GM18519 (cell line): ENCODE results near the gene DSCAML1.

ENCODE experiments used
- ATAC-seq: cut with Tn5 transposase; IDR thresholded peaks from one replicate; pipeline ENCODE4 v1.9.1; 2021; ENCODE audit warnings: mild to moderate bottlenecking, moderate library complexity; ENCODE audit not compliant: unreplicated experiment, low FRiP score

Gene DSCAML1

DNA sequence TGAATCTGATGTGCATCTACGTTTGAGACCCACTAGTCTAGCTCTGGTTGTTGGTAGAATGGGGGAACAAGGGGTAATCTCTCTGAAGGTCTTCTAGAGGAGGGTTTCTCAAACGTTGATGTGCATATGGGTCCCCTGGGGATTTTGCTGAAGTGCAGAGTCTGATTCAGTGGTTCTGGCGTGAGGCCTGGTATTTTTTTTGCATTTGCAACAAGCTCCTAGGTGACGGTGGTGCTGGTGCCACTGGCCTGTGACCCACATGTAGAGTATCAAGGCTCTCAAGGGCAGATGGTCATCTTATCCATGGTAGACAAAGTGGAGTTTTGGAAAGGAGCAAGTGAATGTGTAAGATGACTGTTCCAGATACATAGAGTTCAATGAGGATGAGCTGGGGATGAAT, 372.2 kb downstream of the DSCAML1 start:
- ATAC-seq: no peak

DNA sequence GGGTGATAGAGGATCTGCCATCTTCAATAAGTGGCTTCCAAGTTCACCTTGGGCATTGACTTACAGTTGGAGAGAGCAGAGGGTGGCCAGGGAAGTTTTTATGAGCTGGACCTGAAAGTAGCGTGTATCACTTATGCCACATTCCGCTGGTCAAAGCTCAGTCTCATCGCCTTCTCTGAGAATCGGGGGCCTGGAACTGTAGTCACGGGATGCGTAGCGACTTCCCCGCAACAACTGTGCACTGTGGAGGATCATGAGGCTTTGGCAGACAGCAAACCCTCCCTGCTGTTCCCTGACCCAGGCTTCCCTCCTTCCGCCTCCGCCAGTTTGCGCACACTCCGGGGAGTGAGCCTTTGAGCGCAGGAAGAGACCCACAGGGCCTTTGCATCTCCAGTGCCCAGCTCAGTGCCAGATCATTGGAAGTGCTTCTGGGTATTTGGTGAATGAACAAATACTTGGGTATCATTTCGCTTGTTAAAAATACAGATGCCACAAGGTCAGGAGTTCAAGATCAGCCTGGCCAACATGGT, 373.9 kb downstream of the DSCAML1 start:
- ATAC-seq: no peak

DNA sequence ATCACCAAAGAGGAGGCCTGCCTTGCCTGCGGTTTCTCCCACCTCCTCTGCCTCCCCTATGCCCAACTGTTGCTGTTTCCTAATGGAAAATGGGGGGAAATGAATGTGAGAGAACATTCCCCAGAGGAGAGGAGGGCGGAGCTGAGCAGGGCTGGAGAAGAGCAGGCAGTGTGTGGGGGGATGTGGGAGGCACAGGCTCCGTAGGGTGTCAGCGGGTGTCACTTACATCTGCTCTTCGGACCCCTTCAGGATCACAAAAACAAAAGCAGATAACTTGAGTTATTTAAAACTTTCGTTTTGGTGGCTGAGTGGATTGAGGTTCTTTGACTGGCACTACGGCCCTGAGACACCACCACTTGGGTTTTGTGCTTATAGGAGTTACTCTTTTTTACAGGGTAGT, 375.5 kb downstream of the DSCAML1 start:
- no peak for ATAC-seq

DNA sequence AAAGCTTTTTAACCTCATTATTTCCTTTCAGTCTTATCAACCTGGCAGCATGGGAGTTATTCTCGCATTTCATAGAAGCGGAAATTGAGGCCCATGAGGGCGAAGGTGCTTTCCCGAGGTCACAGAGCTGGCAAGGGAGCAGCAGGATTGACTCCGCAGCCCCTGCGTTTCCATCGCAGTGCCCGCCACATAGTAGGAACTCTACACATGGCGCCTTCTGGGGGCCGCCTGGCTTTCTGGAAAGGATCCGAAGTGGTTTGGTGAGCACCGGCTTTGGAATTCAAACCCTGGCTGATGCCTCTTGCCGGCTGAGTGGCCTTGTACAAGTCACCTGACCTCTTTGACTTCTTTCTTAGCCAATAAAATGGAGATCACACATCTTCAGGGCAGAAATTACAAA, 376.0 kb downstream of the DSCAML1 start:
- no peak for ATAC-seq

DNA sequence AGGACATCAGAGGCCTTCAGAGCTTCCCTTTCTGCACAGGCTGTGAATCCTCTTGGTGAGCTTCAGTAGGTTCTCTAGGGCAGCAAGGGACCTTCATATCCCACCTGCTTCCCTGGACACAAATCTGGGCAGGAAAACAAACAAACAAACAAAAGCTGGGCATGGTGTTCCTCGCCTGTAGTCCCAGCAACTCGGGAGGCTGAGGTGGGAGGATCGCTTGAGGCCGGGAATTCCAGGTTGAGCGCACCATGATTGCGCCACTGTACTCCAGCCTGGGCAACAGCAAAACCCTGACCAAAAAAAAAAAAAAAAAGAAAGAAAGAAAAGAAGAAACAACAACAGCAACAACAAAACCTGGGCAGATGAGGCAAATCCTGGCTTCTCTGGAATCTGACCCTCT, 376.4 kb downstream of the DSCAML1 start:
- ATAC-seq: no peak

DNA sequence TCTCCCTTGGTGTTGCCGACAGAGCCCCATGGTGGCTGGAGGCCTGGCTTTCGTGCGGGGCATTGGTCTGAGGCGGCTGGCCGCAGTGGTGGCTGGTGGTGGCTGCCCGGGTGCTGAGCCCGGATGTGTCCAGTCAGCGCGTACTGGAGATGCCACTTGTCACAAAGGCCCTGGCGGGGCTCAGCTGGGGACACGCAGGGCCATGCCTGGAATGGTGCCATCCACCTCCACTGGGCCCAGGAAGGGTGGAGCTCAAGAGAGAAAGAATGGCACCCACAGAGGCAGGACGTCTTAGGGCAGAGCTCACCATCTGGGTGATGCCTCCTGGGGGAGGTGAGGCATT, 376.9 kb downstream of the DSCAML1 start:
- ATAC-seq: no peak

DNA sequence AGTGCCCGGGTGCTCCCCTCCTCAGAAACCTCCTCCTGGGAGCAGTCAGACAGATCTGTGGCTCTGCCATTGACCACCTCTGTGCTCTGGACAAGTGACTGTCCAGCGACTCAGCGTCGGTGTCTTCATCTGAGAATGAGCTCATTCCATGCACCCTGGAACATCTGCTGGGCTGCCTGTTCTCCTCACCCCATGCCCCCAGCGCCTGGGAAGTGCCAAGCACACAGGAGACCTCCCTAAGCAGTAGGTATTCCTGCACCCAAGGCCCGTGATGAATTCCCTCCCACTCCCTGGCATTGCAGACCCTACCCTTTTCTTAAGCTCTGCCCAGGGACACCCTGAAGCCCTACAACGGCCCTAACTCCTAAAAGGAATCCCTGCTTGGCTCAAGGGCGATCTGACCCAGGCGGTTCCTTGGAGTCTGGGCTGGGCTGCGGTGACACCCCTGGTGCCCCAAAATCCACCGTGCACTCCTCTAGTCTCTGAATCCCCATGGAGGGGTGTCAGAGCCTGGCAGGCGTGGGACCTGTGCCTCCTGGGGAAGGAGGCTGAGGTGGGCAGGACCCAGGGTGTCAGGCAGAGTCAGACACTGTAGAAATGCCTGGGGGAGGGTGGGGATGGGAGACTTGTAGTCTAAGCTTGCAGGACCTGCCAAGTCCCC, 377.4 kb downstream of the DSCAML1 start:
- ATAC-seq: no peak

DNA sequence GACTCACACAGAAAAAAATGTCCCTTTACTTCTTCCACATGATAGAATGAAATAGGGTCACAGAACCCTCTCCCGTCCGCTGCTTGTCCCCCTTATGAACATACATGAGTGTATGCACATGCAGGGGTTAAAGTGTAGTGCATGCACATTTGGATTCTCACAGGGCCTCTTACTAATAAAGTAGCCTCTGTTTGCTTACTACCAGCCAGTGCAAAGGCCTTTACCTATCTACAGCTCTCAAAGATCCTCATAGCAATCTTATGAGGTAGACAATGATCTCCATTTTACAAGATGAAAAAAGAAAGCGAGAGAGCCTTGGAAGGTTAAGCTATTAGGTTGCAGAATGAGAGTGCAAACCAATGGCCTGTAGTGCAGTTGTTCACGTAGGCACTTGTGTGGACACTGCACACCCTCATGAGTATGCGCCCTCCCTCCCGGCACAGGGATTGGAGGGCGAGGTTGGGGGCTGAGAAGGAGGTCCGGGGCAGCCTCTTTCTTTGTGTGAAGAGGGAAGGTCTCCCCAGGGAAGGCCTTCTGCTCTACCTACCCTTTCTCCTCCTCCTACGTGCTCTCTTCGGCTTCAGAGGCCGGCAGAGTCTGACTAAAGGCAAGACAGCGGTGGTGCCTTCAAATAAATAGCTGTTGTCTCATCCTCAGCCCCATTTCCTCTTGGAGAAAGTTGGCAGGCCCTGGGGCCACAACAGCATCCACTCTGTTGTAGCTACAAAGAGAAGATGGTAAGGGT, 378.1 kb downstream of the DSCAML1 start:
- no peak for ATAC-seq

DNA sequence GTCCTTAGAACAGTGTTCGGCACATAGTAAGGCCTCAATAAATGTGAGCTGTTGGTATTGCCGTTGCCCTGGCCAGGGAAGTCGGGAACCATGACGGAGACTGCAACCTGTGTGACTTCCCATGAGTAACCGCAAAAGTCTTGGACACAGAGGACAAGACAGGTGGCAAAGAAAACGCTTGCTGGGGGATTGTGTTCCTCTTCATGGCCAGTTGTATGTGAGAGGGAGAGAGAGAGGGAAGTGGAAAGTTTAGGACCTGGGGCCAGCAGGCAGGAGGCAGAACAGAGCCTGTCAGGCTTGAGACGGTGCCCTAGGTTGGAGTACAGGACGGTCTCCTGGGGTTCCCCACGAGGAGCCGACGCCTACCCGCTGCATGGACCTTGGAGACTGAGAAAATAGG, 379.2 kb downstream of the DSCAML1 start:
- no peak for ATAC-seq

DNA sequence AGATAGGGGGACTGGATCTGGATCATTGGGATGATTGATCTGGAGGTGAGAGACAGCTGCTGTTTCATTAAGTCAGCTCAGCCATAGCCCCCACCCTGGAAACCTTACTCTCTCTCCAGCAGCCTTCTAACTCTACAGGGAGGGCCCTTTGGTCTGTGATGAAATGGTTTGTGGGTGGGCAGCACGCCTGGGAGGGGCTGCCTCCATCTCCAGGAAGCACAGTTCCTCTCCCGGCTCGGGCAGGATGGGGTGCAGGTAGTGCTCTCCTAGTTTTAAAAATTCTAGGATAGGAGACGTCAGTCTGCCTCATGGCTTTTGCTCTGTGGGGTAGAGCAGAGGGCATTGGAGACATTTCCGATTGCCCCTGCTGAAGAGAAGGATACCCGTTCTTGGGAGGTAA, 379.7 kb downstream of the DSCAML1 start:
- no peak for ATAC-seq

DNA sequence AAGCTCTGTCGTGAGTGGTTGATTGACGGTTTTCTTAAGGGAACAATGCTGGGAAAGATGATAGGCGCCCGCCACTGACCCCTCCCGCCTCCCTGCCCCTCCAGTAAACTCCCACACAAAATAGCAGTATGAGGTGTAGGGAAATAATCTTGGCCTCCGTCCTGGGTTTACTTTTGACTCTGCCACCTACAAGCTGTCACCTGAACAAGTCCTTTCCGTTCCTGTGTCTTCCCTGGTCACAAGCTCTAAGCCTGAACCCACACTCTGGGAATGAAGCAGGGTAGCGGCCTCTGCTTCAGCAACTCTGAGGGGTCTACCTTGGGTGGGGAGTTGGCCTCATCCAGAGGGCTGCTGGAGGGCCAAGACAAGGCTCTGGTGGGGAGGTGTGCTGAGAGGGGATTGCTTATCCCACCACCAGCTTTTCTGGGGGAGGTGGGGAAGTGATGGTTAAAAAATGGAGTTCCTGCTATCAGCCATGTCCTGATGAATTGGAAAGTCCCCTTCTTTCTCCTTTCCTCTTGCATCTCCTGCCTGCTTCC, 381.6 kb downstream of the DSCAML1 start:
- ATAC-seq: no peak

DNA sequence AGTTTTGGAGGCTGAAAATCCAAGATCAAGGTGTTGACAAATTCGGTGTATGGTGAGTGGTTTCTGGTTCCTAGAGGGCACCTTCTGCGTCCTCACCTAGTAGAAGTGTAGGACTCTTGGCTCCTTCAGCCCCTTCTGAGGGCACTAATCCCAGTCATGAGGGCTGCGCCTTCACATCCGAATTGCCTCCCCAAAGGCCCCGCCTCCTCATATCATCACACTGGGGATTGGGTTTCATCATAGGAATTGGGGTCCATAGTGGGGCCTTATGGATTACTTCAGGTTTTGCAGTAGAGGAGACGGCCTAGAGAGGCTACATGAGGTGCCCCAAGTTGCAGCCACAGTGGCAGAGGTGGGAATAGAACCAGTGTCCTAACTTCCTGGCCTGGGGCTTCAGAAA, 382.3 kb downstream of the DSCAML1 start:
- ATAC-seq: no peak

DNA sequence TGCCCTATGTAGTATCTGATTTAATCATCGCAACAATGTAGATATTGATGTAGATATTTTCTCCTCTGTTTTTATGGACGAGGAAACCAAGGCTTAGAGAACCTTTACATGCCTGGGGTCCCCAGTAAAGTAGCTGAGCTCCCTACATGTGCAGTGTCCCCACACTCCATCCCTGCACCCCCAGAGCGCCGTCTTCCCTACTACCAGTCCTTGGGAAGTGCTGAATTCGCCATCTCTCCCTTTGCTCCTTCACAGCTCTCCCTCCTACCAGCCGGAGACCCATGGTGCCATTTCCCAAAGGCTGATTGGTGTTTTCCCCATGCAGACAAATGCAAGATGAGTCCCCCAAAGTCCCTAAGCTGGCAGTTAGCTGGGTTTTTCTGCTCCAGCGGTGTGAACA, 383.4 kb downstream of the DSCAML1 start:
- ATAC-seq: no peak

DNA sequence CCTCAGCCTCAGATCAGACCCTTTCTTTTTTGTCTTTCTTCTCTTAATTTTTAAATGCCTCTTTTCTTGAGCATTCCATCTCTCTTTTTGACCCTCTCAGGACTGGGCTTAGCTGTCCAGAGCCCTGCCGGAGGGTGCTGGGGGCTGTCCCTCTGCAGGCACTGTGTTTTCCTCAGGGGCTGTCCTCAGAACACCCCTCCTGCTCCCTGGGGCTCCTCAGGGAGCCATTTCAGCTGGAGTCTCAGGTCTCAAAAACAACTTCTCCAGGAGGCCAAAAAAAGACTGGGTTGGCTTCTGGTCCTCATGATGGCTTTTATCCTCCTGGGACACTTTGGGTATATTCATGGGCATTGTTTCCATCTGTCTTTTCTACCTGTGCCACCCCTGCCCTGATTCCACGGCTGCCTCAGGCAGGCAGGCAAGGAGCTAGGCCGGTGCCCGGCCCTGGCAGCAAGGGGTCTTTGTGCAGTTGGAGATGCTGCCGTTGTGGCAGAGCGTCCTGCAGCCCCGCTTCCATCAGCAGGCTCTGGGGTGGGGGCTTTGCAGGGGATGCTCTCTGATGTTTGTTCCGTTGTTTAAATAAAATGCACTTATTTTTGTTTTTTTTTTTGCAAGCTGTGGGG, 384.3 kb downstream of the DSCAML1 start:
- no peak for ATAC-seq

DNA sequence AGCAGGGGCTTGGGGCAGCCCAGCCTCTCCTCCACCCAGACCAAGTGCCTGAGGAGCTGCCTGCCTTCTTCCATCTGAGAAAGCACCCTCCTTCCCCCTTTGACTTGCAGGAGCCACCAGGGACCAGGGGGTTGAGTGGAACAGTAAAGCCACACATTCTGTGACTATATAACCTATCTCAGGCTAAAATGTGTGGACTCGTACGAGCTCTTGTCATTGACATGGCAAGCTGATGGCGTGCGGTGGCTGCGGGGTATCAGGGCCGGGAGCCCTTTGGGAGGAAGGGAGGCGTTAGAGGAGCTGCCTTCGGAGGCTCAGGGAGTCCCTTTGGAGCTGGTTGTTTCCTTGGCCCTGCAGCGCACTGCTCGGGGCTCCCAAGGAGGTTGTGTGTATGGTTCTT, 384.8 kb downstream of the DSCAML1 start:
- ATAC-seq: no peak

DNA sequence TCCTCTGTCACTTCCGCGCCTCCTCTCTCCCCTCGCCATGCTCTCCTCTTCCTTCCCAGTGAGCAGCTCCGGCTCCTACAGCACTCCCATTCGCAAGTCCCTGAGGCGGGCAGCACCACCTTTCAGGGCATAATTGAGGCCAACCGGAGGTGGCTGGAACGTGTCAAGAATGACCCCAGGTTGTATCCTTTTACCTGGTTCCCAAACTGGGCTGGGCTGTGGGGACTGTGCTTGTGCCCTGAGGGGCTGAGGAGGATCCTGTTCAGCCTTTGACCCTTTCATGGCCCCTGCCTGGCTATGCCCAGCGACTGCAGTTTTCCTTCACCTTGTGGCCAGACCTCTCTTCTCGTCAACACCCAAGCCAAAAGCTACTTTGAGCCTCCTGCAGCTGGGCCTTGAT, 385.3 kb downstream of the DSCAML1 start:
- no peak for ATAC-seq

DNA sequence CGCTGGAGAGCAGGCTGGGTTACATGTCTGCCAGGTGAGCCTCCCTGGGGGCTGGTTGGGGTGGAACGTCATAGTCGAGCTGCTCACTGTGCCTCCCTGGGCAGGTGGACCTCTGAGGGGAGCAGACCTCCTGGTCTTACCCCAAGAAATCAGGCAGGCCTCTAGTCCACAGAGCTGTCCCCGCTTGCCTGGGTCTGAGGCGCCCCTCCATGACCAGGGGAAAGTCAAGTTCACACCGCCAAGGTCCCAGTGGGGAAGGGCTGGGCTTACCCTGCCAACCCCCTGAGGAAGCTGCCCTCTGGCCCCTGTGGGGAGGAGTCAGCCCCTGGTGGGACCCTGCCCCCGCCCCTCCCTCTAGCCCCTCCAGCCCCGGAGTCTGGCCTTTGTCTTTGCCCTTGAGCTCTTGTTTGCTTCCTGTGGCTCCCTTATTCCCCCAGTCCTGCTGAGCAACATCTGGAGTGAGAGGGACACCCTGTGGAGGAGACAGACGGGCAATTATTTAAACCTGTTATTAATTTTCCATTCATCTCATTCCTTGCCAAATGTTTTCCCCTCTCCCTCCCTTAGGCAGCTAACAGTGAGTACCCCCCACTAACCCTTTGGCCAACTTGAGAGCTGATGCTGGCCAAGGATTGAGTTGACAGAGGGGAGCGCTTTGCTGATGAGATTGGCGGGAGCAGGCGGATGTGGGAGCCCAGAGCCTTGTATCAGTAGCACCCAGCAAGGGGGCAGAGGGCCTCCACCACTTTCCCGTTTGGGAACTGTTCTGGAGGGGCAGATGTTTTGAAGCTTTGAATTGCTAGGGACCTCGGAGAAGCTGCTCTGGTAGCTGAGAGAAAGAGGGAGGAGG, 385.9 kb downstream of the DSCAML1 start:
- no peak for ATAC-seq

DNA sequence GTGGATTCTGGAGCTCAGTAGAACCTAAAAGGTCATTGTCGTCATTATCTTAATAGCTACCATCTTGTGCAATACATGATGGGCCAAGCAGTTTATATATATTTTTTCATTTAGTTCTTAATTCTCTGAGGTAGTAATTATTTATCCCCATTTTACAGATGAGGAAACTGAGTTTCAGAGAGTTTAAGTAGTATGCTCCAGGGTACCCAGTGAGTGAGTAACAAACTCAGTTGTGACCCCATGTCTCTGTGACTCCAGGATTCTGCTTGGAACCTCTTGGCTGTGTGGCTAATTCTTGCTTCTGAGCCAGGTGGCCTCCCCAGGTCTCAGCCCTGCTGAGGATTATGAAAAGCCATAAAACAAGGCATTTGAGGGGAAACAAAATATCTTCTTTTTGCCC, 386.8 kb downstream of the DSCAML1 start:
- ATAC-seq: no peak

DNA sequence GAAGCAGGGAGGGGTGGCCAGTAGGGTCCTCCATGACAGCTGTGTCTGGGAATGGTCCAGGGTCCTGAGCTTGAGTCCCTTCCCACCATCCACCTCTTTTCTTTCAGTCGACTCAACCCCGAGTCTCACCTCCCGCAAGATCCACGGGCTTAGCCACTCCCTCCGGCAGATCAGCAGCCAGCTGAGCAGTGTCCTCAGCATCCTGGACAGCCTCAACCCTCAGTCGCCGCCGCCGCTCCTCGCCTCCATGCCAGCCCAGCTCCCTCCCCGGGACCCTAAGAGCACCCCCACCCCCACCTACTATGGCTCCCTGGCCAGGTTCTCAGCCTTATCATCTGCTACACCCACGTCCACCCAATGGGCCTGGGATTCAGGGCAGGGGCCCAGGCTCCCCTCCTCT, 387.5 kb downstream of the DSCAML1 start:
- no peak for ATAC-seq

DNA sequence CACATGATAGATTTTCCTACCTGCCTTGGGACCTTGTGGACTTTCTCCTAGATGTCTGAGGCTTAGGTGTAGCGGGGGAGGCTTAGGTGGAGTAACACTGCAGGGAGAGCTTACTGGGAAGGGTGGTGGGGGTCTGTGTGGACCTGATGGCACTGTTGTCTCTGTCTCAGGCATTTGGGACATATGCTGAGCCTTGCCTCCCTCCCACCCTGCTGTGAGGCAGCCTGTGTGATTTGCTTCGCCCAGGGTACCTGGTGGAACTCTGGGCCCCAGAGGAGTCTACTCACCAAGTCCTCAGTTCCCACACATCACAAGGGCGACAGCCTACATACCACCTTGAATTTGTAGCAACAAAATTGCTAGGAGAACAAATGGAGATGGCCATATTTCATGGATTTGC, 388.7 kb downstream of the DSCAML1 start:
- ATAC-seq: no peak

DNA sequence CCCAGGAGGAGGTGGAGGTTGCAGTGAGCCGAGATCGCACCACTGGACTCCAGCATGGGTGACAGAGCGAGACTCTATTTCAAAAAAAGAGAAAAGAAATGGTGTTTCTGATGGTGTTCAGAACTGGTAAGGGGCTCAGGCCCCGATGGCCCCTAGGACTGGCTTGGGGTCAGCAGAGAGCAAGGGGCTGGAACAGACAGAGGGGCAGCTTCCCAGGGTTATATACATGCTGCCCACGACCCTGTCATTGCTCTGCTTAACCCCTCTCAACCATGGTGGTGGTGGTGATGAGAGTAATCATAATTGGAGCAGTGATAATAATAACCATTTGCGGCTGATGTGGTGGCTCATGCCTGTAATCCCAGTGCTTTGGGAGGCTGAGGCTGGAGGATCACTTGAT, 390.0 kb downstream of the DSCAML1 start:
- ATAC-seq: no peak
